SK-N-MC (cell line): ENCODE measurements around the gene MYO16.
"Not testable (repeated sequence)": the region's sequence is repeated elsewhere in the genome, so short reads cannot be mapped to it uniquely, and the experiment has no call there.

Source experiments
- DNase-seq: peaks from one replicate; pipeline ENCODE4 v3.0.0-alpha.2; 2011; ENCODE audit warnings: low read depth, low spot score
- H3K27ac ChIP-seq: fragments of 200-600 bp; sonication (generic); 2 replicates; pipeline ENCODE4 v1.5.1; 2016; ENCODE audit warnings: mixed run types
- H3K36me3 ChIP-seq: fragments of 200-600 bp; sonication (generic); 2 replicates; pipeline ENCODE4 v1.6.1; 2017; ENCODE audit warnings: antibody characterized with exemption, low read length, mixed read lengths; ENCODE audit not compliant: insufficient read depth
- H3K4me3 ChIP-seq: fragments of 200-600 bp; sonication (generic); 2 replicates; pipeline ENCODE4 v1.5.1; 2016
- H3K9ac ChIP-seq: fragments of 200-600 bp; sonication (generic); 2 replicates; pipeline ENCODE4 v1.8.0; 2017; ENCODE audit warnings: mixed run types, mixed read lengths; ENCODE audit not compliant: insufficient read length
- H3K9me3 ChIP-seq: fragments of 200-600 bp; sonication (generic); 2 replicates; pipeline ENCODE4 v1.6.1; 2017; ENCODE audit warnings: low read depth, mild to moderate bottlenecking, antibody characterized with exemption, low read length, moderate library complexity, mixed read lengths
- EZH2 ChIP-seq: fragments of 200-600 bp; sonication (generic); IDR thresholded peaks from one replicate; pipeline ENCODE4 v1.6.1; 2017; ENCODE audit warnings: antibody characterized with exemption
- FOXP2 ChIP-seq: optimal IDR thresholded peaks from 2 replicates; pipeline ENCODE3; 2011; ENCODE audit warnings: mild to moderate bottlenecking, moderate library complexity; ENCODE audit not compliant: insufficient read depth; ENCODE audit errors: extremely low read length, control extremely low read depth
- POLR2AphosphoS5 ChIP-seq: IDR thresholded peaks from 2 replicates; pipeline ENCODE4 v1.6.1; 2012; ENCODE audit warnings: mild to moderate bottlenecking, low read depth, low read length, borderline replicate concordance

MYO16 gene

DNA sequence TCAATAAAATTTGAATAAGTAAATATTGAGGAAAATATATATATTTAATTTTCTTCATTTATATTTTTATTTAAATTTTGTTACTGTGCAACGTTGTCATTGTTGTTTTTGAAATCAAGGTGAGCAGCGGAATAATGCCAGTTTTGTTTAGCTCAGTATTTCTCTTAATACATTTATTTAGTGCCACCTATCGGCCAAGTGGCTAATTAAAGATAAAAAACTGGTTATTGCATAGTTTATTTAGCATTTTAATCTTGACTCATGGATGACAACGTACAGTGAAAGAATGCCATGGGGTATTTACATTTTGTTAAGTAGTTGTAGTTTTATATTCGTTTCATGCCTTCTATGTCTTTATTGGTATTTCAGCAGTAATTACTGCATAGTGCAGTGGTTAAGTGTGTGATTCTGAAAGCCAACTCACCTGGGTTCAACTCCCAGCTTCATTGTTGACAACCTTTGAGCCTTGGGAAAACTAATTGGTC, 265.9 kb downstream of the MYO16 start:
- Histone ChIP-seq H3K9me3 (no peaks in the 10 kb centered on the region), H3K4me3 (peak overlapping the region; percentile 31; the same call in 1 of the 2 replicates), H3K27ac (peak overlapping the region; percentile 33; the same call in 1 of the 2 replicates), H3K9ac (peak overlapping the region; percentile 22), H3K36me3 (no peaks in the 10 kb centered on the region)
- DNase-seq, result no peak
- TF ChIP-seq EZH2 (no peak), FOXP2 (no peak), POLR2AphosphoS5 (no peak)

- Histone ChIP-seq H3K4me3 (peak overlapping the region; percentile 35), H3K27ac (peak overlapping the region; percentile 27; the same call in 1 of the 2 replicates), H3K36me3 (no peaks in the 10 kb centered on the region), H3K9me3 (no peaks in the 10 kb centered on the region; the same call in 1 of the 2 replicates), H3K9ac (peak overlapping the region; percentile 28)
- DNase-seq, result no peak
- TF ChIP-seq FOXP2 (no peak), POLR2AphosphoS5 (no peak)
Observed at GRCh38 chr13:108897955-108898354, 268.5 kb downstream of the MYO16 start.

GRCh38 chr13:108902405-108903155, 273.2 kb downstream of the MYO16 start:
- DNase-seq, result no peak
- no peak overlapping the region for H3K4me3 ChIP-seq
- H3K36me3 ChIP-seq, result no peaks in the 10 kb centered on the region
- no peak overlapping the region for H3K27ac ChIP-seq
- TF ChIP-seq FOXP2 (no peak), POLR2AphosphoS5 (no peak), EZH2 (no peak)
- no peaks in the 10 kb centered on the region; the same call in 1 of the 2 replicates for H3K9me3 ChIP-seq
- no peak overlapping the region for H3K9ac ChIP-seq

- TF ChIP-seq POLR2AphosphoS5 (no peak), FOXP2 (no peak)
- Histone ChIP-seq H3K9ac (no peak overlapping the region), H3K9me3 (no peaks in the 10 kb centered on the region; the same call in 1 of the 2 replicates), H3K4me3 (no peak overlapping the region), H3K36me3 (no peaks in the 10 kb centered on the region), H3K27ac (peak overlapping the region; percentile 56; the same call in 1 of the 2 replicates)
- no peak for DNase-seq
Observed at GRCh38 chr13:108903613-108904012, 274.2 kb downstream of the MYO16 start.

GRCh38 chr13:108911807-108912206, 282.4 kb downstream of the MYO16 start:
- DNase-seq, result no peak
- Histone ChIP-seq H3K36me3 (no peaks in the 10 kb centered on the region), H3K9ac (no peak overlapping the region), H3K9me3 (no peaks in the 10 kb centered on the region), H3K27ac (peak overlapping the region; percentile 89), H3K4me3 (no peak overlapping the region)
- no peak for TF ChIP-seq FOXP2
- TF ChIP-seq EZH2, result no peak
- TF ChIP-seq POLR2AphosphoS5, result no peak

GRCh38 chr13:108913731-108914130, 284.3 kb downstream of the MYO16 start:
- H3K4me3 ChIP-seq, H3K9ac ChIP-seq, H3K36me3 ChIP-seq, DNase-seq, H3K9me3 ChIP-seq: not testable (repeated sequence)
- peak overlapping the region; percentile 89 for H3K27ac ChIP-seq

GRCh38 chr13:108915095-108915633, 285.8 kb downstream of the MYO16 start:
- Histone ChIP-seq H3K27ac (peak overlapping the region; percentile 93), H3K36me3 (no peaks in the 10 kb centered on the region), H3K9ac (peak overlapping the region; percentile 76), H3K9me3 (no peaks in the 10 kb centered on the region), H3K4me3 (peak overlapping the region; percentile 64)
- DNase-seq, result no peak
- no peak for TF ChIP-seq EZH2
- no peak for TF ChIP-seq FOXP2
- TF ChIP-seq POLR2AphosphoS5, result no peak

DNA sequence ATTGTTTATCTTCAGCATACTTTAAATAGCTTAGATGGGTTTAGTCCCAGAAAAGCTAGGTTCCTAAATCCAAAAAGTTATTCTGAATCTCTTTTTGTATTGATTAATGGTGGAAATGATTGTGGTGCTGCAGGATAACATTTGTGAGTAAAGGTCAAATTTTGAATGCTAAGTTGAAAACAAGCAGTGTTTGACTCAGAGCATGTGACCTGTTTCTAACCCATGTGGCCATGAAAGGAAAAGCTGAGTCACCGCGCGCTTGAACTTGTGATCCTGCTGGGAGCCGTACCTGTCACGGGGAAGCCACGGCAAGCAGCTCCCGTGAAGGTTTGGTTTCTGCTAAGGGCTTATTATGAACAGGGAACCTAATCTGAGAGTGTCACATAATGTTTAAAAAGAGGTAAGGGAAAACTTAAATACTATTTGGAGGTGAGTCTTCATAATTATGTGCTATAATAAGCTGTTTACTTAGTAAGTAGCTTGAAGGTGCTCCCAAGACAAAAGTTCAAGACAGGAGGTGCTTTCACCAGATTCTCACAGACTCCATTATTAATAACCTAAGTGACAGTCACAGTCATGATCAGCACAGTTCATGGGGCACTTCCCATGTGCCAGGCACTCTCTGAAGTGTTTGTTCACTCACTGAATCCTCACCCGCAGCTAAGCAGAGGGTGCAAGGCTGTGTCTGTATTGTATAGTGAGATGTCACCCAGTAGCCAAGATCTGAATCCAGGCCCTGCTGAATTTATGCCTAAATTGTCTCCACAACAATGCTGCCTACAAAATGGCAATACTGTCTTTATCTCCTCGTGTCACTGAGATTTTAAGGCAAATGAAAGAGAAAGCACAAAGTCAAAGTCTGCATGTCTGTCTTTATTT, 286.5 kb downstream of the MYO16 start:
- no peaks in the 10 kb centered on the region for H3K36me3 ChIP-seq
- no peak for DNase-seq
- TF ChIP-seq FOXP2 (no peak), EZH2 (no peak), POLR2AphosphoS5 (no peak)
- no peaks in the 10 kb centered on the region for H3K9me3 ChIP-seq
- peak overlapping the region; percentile 93 for H3K27ac ChIP-seq
- peak overlapping the region; percentile 76 for H3K9ac ChIP-seq
- peak overlapping the region; percentile 64 for H3K4me3 ChIP-seq
